Stimulated activated naive CD8-positive, alpha-beta T cell treated with anti-CD3 and anti-CD28 coated beads, Interleukin-15, Interleukin-2, amounts not matched to agents 100 ng/mL and 50 ng/mL, for 24 hours (primary cell): ENCODE results near the gene EEFSEC.

Experiments used
- H3K27ac Mint-ChIP-seq: one replicate; pipeline ENCODE4 v1.8.0; 2021; ENCODE audit warnings: mild to moderate bottlenecking, mixed read lengths
- H3K27me3 Mint-ChIP-seq: one replicate; pipeline ENCODE4 v1.8.0; 2021; ENCODE audit warnings: mixed read lengths
- H3K36me3 Mint-ChIP-seq: one replicate; pipeline ENCODE4 v1.8.0; 2021; ENCODE audit warnings: low read depth, mixed read lengths
- H3K4me1 Mint-ChIP-seq: one replicate; pipeline ENCODE4 v1.8.0; 2021; ENCODE audit warnings: low read depth, mixed read lengths
- H3K4me3 Mint-ChIP-seq: one replicate; pipeline ENCODE4 v1.8.0; 2021; ENCODE audit warnings: mild to moderate bottlenecking, mixed read lengths
- H3K9me3 Mint-ChIP-seq: one replicate; pipeline ENCODE4 v1.8.0; 2021; ENCODE audit warnings: mixed read lengths

Gene EEFSEC

GRCh38 chr3:128449111-128449638 lies 295.9 kb downstream of the EEFSEC start:
- no peak overlapping the region for H3K4me3 Mint-ChIP-seq
- peaks cover 12% of the 10 kb centered on the region for H3K9me3 Mint-ChIP-seq
- peaks cover 27% of the 10 kb centered on the region for H3K4me1 Mint-ChIP-seq
- peaks cover 5% of the 10 kb centered on the region for H3K36me3 Mint-ChIP-seq
- no peak overlapping the region for H3K27ac Mint-ChIP-seq
- peaks cover 10% of the 10 kb centered on the region for H3K27me3 Mint-ChIP-seq

DNA sequence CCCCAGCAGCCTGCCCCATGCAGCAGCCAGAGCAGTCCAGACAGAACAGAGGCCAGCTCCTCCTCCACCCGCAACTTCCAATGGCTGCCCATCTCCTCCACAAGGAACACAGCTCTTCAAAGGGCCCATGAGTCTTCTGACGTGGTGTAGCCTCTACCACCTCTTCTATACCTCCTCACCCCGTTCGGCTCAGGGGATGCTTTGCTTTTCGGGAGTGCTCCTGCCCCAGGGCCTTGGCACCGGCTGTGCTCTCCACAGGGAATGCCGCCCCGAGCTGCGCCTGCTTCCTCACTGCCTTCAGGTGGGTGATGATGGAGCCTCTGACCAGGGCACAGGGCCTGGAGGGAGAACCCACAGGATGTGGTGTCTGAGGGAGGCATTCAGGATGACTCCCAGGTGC lies 298.8 kb downstream of the EEFSEC start:
- Mint-ChIP-seq H3K27me3 (peaks cover 26% of the 10 kb centered on the region), H3K9me3 (peaks cover 9% of the 10 kb centered on the region), H3K4me3 (no peak overlapping the region), H3K4me1 (peaks cover 23% of the 10 kb centered on the region), H3K27ac (no peak overlapping the region), H3K36me3 (peaks cover 5% of the 10 kb centered on the region)

GRCh38 chr3:128452678-128453275 lies 299.5 kb downstream of the EEFSEC start:
- H3K9me3 Mint-ChIP-seq, result peaks cover 5% of the 10 kb centered on the region
- no peak overlapping the region for H3K27ac Mint-ChIP-seq
- no peak overlapping the region for H3K4me3 Mint-ChIP-seq
- H3K27me3 Mint-ChIP-seq, result peaks cover 26% of the 10 kb centered on the region
- peaks cover 16% of the 10 kb centered on the region for H3K4me1 Mint-ChIP-seq
- H3K36me3 Mint-ChIP-seq, result peaks cover 5% of the 10 kb centered on the region

GRCh38 chr3:128453501-128454309 lies 300.4 kb downstream of the EEFSEC start:
- Mint-ChIP-seq H3K36me3 (peaks cover 1% of the 10 kb centered on the region), H3K4me3 (no peak overlapping the region), H3K9me3 (peaks cover under 1% of the 10 kb centered on the region), H3K4me1 (peaks cover 7% of the 10 kb centered on the region), H3K27ac (no peak overlapping the region), H3K27me3 (peaks cover 26% of the 10 kb centered on the region)

DNA sequence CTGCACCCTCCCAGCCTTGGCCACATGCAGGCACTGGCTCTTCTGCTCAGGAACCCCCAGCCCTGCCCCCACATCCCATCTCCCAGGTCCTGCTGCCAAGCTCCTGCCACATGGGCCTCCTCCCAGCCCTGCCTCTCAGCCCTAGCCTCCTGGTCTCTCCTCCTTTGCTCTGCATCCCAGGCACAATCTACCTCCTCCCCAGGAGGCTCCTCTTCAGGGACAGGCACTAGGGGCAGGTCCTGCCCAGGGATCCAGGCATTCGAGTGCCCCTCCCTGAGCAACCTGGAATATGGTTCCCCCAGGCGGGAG lies 301.0 kb downstream of the EEFSEC start:
- Mint-ChIP-seq H3K27me3 (peaks cover 26% of the 10 kb centered on the region), H3K27ac (no peak overlapping the region), H3K36me3 (no peaks in the 10 kb centered on the region), H3K9me3 (no peaks in the 10 kb centered on the region), H3K4me3 (no peak overlapping the region), H3K4me1 (peaks cover 3% of the 10 kb centered on the region)

GRCh38 chr3:128455116-128455515 lies 301.8 kb downstream of the EEFSEC start:
- Mint-ChIP-seq H3K4me1 (no peaks in the 10 kb centered on the region), H3K4me3 (no peak overlapping the region), H3K36me3 (no peaks in the 10 kb centered on the region), H3K9me3 (no peaks in the 10 kb centered on the region), H3K27me3 (peaks cover 26% of the 10 kb centered on the region), H3K27ac (no peak overlapping the region)

DNA sequence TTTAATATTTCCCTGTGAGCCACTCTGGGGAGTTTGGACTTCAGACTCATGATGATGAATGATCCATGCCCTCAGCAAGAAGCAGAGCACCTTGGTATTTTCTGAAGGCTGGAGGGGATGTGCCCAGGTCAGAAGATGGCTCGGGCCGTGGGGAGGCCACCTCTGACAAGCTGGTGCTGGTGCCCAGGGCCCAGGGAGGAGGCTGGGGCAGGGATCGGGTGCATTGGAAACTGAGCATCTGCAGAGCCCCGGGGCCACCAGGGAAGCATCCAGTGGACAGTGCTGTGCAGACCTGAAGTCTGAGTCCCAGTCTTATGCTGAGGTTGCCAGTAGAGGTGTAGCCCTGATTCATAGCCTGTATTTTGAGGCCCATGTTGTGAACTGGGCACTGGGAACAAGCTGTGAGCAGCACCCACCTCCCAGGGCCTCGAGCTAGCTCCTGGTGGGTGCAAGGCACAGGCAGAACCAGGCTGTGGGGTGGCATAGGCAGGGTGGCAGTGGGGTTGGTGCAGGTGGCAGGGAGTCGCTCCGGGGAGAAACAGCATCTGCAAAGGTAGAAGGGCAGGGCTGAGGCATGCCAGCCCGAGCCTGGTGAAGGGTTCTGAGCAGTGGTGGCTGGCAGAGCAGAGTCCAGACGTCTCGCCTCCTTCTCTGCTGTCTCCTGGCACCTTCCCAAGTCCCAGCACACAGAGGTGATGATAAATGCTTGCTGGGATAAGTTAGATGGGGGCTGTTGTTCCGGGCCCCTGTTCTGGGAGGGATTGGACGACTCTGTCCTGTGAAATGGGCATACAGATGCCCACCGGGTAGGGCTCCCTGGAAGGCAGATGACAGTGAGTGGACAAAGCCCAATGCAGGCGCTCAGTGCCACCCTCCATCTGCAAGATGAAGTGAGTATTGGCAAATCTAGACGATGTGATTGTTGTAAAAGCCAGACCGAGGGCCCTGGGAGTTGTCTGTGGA lies 302.8 kb downstream of the EEFSEC start:
- H3K9me3 Mint-ChIP-seq, result no peaks in the 10 kb centered on the region
- H3K4me3 Mint-ChIP-seq, result no peak overlapping the region
- H3K27me3 Mint-ChIP-seq, result peaks cover 28% of the 10 kb centered on the region
- H3K4me1 Mint-ChIP-seq, result no peaks in the 10 kb centered on the region
- H3K36me3 Mint-ChIP-seq, result no peaks in the 10 kb centered on the region
- no peak overlapping the region for H3K27ac Mint-ChIP-seq

DNA sequence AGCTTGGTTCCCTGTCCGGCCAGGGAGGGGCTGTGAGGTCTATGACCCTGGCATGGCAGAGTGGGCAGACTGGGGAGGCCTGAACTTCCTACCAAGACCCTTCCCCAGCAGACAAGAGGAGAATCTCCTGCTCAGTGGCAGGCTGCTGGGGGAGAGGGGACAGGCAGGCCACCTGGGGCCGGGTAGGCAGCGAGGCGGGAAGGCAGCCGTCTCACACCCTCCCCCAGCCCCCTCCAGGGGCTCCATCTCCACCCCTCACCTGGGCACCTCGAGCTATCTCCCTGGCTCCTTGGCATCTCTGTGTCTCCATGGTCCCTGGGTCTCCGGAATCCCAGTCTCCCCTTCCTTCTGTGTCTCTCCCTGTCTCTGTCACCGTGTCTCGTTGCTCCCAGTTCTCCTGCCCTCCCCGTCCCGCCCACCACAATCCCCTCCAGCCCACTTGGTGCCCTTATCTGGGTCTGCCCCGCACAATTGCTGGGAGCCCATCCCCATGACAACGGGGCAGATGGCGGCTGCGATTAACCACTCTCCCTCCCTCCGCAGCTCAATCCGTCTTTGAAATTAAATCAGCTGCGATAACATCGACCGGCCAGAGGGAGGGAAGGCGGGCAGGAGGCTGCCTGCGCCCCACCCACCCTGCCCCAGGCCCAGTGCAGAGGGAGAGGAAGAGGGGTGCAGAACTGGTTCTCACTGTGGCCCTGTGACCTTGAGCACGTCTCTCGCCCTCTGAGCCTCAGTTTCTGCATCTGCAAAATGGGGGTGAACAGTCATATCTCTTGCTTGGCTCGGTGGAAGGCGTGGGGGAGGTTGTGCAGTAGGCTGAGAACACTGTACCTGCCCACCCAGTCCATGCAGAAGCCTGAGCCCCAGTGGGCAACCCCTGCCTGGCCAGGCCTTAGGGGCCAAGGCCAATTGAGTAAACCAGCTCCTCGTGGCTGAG lies 303.8 kb downstream of the EEFSEC start:
- Mint-ChIP-seq H3K4me3 (no peak overlapping the region), H3K27me3 (peaks cover 24% of the 10 kb centered on the region), H3K27ac (no peak overlapping the region), H3K4me1 (no peaks in the 10 kb centered on the region), H3K9me3 (no peaks in the 10 kb centered on the region), H3K36me3 (no peaks in the 10 kb centered on the region)

GRCh38 chr3:128457937-128458336 lies 304.7 kb downstream of the EEFSEC start:
- Mint-ChIP-seq H3K4me1 (no peaks in the 10 kb centered on the region), H3K9me3 (no peaks in the 10 kb centered on the region), H3K27ac (no peak overlapping the region), H3K4me3 (no peak overlapping the region), H3K36me3 (no peaks in the 10 kb centered on the region), H3K27me3 (peaks cover 22% of the 10 kb centered on the region)
